GM10248 (cell line): Measurements from ENCODE around the gene NRG4.
"Not testable (repeated sequence)": the region's sequence is repeated elsewhere in the genome, so short reads cannot be mapped to it uniquely, and the experiment has no call there.

Experiments
- CTCF ChIA-PET: fragments of 300-600 bp; sonication (Branson Sonifier 250); formaldehyde crosslinking; extraction: SDS; loops from one replicate; lab custom pipeline; 2021; ENCODE audit warnings: antibody characterized with exemption; lab: Yijun Ruan, JAX
- POLR2A ChIA-PET: fragments of 350-650 bp; sonication (Branson Sonifier 250); formaldehyde crosslinking; extraction: SDS; loops from one replicate; lab custom pipeline; 2020; ENCODE audit warnings: antibody characterized with exemption; lab: Yijun Ruan, JAX
- DNase-seq: peaks from one replicate; pipeline ENCODE4 v3.0.0; 2012; ENCODE audit errors: extremely low spot score
- TF ChIP-seq, protein P1 (sequence below): IDR thresholded peaks from 2 replicates; pipeline ENCODE4 v1.5.1; 2012; ENCODE audit warnings: mild to moderate bottlenecking, low read depth; ENCODE audit errors: extremely low read depth, missing control alignments, control extremely low read depth

NRG4 gene

DNA sequence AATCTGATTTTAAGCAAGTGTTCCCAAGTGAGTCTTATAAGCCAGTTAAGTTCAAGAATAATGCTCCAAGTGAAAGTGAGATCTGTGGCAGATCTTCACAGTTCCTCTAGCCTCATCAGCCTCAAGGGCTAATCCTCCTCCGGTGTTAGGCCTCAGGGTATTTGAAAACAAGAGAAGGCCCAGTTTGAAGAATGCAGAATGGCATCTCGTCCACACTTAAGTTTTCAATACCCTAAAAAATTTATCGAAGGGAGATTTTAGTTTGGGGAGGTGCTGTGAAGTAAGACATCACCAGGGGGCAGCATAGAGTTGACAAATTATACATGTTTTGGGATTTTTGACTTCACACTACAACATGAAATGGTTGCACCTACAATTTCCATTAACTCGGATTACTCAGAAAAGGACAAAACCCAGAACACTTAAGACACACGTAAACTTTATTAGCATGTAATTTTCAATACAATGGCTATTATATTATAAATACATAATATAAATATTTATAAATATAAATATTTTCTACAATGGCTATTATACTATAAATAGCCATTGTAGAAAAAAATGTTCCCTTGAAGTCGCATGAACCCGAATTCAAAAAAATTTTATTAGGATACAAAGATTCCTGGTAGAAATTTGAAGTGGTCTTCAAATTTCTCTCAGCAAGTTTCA lies 45.2 kb upstream of the NRG4 start:
- POLR2A ChIA-PET = no interaction called here
- TF ChIP-seq, protein P1, sequence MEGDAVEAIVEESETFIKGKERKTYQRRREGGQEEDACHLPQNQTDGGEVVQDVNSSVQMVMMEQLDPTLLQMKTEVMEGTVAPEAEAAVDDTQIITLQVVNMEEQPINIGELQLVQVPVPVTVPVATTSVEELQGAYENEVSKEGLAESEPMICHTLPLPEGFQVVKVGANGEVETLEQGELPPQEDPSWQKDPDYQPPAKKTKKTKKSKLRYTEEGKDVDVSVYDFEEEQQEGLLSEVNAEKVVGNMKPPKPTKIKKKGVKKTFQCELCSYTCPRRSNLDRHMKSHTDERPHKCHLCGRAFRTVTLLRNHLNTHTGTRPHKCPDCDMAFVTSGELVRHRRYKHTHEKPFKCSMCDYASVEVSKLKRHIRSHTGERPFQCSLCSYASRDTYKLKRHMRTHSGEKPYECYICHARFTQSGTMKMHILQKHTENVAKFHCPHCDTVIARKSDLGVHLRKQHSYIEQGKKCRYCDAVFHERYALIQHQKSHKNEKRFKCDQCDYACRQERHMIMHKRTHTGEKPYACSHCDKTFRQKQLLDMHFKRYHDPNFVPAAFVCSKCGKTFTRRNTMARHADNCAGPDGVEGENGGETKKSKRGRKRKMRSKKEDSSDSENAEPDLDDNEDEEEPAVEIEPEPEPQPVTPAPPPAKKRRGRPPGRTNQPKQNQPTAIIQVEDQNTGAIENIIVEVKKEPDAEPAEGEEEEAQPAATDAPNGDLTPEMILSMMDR = peak; percentile 55
- CTCF ChIA-PET = interaction anchor here (0.8 to 11.0 kb wide), 16 partner anchors 9 to 471 kb away, joined by 3 to 292 read pairs (median 4); no protein-coding TSS in a partner anchor
- peak; percentile 47 for DNase-seq

DNA sequence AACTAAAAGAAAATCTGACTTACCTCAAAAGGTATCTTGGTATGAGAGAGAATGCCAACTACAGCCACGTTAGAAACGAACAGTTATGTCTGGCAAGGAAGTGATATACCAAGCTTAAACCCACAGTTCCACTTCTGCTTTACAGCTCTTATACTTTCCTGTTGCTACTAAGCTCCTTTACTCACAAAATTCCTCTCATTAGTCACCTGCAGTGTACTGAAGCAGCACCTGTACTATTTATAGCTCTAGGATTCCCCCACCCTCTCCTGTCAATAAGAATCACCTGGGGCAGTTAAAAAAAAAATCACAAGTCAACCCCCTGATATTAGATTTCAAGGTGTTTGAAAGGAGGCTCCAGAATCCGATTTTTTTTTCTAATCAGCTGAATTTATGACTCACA lies 44.7 kb upstream of the NRG4 start:
- ChIA-PET POLR2A (no interaction called here), CTCF (interaction anchor here (0.7 to 11.0 kb wide), 16 partner anchors 9 to 472 kb away, joined by 3 to 292 read pairs (median 4); no protein-coding TSS in a partner anchor)
- peak; percentile 51 for DNase-seq
- TF ChIP-seq, protein P1 = no peak

DNA sequence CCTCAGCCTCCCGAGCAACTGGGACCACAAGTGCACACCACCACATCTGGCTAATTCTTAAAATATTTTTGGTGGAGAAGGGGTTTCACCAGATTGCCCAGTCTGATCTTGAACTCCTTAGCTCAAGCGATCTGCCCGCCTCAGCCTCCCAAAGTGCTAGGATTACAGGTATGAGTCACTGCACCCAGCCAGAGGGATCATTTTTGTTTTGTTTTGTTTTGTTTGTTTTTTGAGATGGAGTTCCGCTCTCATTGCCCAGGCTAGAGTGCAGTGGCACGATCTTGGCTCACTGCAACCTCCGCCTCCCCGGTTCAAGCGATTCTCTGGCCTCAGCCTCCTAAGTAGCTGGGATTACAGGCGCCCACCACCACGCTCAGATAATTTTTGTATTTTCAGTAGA lies 42.0 kb upstream of the NRG4 start:
- POLR2A ChIA-PET, DNase-seq: not testable (repeated sequence)
- CTCF ChIA-PET = interaction anchor here (2.5 kb wide), 1 partner anchor 85 kb away, joined by 10 read pairs; no protein-coding TSS in a partner anchor

DNA sequence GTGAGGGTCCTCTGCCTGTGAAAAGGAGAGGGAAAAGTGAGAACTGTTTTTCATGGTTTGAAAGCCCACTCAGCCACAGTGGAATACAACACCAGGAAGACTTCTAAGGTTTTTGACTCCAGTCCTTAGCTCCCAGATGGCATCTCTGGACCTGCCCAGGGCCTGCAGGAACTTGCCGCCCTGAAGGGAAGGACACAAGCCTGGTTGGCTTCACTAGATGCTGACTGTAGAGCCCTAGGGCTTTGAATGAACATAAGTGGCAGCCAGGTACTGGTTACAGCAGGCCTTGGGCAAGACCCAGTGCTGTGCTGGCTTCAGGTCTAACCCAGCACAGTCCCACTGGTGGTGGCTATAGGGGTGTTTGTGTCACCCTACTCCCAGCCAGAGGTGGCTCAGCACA lies 26.3 kb upstream of the NRG4 start:
- DNase-seq = no peak
- TF ChIP-seq, protein P1 = no peak
- ChIA-PET CTCF (interaction anchor here (1.2 kb wide), 1 partner anchor 111 kb away, joined by 3 read pairs; no protein-coding TSS in a partner anchor), POLR2A (no interaction called here)

DNA sequence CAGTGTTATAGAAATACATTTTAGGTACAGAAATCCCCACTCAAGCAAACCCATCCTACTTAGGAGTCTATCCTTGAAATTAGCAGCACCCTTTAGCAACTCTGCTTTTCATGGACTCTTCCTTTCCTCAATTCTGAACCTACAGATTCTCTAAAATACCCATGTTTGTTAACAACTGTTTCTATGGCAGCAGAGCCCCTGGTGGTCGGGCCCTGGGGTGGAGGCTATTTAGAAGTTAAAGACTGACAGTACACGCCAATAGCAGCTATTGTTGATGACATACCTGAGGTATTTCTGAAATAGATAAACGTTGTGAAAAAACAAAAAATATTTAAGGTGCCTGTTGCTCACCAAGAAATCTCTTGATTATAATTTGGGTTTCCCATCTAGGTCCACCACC lies 23.4 kb upstream of the NRG4 start:
- ChIA-PET POLR2A (no interaction called here), CTCF (no interaction called here)
- DNase-seq = no peak
- TF ChIP-seq, protein P1 = no peak

DNA sequence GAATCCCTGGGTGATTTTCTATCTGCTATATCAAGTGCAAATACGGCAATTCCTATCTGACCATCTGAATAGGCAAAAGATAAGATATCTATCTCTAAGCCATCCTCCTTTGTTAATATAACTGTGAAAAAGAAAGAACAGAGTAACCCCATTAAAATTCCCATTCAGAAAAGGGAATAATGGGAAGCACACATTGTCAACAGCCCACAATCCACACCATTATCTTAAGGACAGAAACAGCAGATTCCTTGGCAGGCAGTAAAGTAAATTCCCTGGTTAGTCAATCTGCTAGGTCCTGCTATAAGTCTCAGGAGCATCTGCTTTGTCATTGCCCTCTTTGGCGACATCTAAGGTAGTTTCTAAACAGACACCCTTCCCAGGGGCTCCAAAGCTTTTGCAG lies 21.9 kb upstream of the NRG4 start:
- no peak for DNase-seq
- TF ChIP-seq, protein P1 = no peak
- ChIA-PET POLR2A (no interaction called here), CTCF (interaction anchor here (1.2 kb wide), 2 partner anchors 97 to 105 kb away, joined by 3 read pairs; no protein-coding TSS in a partner anchor)

DNA sequence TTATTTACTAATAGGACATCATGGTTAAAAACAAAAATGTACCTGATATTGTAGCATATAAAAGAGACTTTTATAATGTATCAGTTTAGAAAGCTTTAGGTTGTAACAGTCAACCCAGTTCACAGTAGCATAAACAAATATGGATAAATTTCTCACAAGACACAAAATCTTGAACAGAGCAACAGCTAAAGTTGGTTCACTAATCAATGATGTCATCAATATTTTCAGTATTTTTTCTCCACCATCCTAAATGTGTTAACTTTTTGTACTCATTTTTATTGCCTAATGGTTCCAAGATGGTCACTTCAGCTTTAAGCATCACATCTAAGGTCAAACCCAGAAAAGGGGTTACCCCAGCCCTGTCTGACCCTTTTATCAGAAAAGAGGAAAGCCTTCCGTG lies 21.2 kb upstream of the NRG4 start:
- TF ChIP-seq, protein P1 = no peak
- CTCF ChIA-PET = interaction anchor here (1.2 kb wide), 1 partner anchor 96 kb away, joined by 3 read pairs; no protein-coding TSS in a partner anchor
- no peak for DNase-seq
- POLR2A ChIA-PET = no interaction called here
